Erythroblast (primary cell): ENCODE results near the gene FGF18.

Experiments
- GATA1 ChIP-seq: IDR thresholded peaks from 2 replicates; pipeline ENCODE4 v1.6.1; 2011; ENCODE audit warnings: low read depth, mild to moderate bottlenecking, control low read depth, low read length, moderate library complexity
- POLR2A ChIP-seq: IDR thresholded peaks from 2 replicates; pipeline ENCODE4 v1.6.1; 2011; ENCODE audit warnings: mild to moderate bottlenecking, low read length

DNA sequence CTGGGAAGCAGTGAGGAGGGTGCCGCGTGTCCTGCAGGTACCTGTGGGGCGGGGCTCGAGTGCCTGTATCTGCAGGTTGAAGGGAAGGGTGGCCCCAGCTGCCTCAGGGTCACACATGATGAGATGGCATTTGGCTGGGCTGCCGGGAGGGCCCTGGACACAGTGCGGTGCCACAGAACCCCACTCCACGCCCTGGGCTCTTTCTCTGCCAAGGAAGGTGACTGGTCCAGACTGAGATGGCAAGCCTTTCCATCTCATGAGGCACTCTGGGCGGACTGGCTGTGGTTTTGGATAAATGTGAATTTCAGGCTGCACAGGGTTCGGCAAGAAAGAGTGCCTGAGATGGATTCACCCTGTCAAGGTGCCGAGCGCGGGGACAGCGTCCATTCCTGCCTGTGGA lies 69.4 kb downstream of the FGF18 start:
- TF ChIP-seq POLR2A (no peak), GATA1 (no peak)
